Superior temporal gyrus (tissue), 1 donor: Measurements from ENCODE around the gene VAV1.
"Not testable (repeated sequence)": the region's sequence is repeated elsewhere in the genome, so short reads cannot be mapped to it uniquely, and the experiment has no call there.

Experiments
- DNase-seq: peaks from one replicate; pipeline ENCODE4 v3.0.0-alpha.2; 2016; ENCODE audit errors: extremely low spot score

Gene VAV1

GRCh38 chr19:6817179-6817578 lies 44.7 kb downstream of the VAV1 start:
- no peak for DNase-seq

DNA sequence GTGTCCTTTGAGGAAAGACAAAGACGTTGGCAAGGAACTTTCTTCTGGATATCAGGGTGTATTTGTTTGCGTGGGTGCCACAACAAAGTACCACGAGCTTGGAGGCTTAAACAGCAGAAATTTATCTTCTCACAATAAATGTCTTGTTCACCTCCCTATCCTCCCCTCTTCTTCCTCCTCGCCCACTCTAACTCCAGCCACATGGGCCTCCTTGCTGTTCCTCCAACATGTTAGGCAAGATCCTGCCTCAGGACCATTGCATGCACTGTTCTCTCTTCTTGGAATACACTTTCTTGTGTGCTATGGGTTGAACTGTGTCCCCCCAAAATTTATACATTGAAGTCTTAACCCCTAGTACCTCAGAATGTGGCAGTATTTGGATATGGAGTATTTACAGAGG lies 45.7 kb downstream of the VAV1 start:
- no peak for DNase-seq

GRCh38 chr19:6819323-6819722 lies 46.8 kb downstream of the VAV1 start:
- no peak for DNase-seq

GRCh38 chr19:6820237-6820636 lies 47.7 kb downstream of the VAV1 start:
- DNase-seq: no peak

DNA sequence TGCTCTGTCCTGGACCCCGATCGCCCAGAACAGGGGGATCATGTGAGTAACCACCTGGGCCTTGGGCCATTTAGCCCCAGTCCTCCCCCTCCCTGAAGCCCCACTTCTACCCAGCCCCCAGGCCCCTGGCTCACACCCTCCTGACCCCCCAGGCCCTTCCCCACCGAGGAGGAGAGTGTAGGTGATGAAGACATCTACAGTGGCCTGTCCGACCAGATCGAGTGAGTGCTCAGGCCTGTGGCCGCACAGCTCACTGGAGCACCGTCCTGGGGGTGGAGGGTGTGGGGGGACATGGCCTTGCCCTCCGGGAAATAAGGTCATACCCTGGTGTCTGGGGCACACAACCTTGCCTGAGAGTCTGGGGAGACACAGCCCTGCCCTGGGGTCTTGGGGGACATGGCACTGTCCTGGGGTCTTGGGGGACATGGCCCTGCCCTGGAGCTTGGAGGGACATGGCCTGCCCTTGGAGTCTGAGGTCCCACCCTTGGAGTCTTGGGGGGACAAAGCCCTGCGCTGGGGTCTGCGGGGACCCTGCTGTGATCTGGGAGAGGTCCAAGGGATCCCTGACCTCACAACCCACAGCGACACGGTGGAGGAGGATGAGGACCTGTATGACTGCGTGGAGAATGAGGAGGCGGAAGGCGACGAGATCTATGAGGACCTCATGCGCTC lies 49.3 kb downstream of the VAV1 start:
- no peak for DNase-seq

GRCh38 chr19:6822311-6822670 lies 49.8 kb downstream of the VAV1 start:
- DNase-seq: no peak

GRCh38 chr19:6825076-6825774 lies 52.7 kb downstream of the VAV1 start:
- no peak for DNase-seq

- DNase-seq: no peak
Observed at GRCh38 chr19:6826281-6826920, 53.9 kb downstream of the VAV1 start.

- DNase-seq: no peak
Observed at GRCh38 chr19:6828306-6828697, 55.8 kb downstream of the VAV1 start.

DNA sequence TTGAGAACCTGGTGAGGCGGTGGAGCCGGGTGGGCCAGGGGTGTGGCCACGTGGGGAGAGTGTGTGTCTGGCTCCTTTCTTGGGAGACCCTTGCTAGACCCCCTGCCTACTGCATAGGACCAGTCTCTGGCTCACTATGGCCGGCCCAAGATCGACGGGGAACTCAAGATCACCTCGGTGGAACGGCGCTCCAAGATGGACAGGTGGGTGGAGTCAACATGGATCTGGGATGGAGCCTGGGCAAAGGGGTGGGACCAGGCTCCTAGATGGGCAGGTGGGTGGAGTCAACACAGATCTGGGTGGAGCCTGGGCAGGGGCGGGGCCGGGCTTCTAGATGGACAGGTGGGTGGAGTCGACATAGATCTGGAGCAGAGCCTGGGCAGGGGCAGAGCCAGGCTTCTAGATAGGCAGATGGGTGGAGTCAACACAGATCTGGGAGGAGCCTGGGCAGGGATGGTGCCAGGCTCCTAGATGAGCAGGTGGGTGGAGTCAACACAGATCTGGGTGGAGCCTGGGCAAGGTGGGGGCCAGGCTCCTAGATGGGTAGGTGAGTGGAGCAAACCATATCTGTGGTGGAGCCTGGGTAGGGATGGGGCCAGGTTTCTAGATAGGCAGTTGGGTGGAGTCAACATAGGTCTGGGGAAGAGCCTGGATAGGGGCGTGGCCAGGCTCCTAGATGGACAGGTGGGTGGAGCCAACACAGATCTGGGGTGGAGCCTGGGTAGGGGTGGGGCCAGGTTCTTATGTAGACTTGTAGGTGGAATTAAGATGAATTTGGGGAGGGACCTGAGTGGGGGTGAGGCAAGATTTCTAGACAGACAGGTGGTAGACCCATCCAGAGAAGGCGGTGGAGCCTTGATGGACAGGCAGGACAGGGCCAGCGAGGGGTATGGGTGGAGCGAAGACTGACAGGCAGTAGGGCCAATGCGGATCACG lies 56.5 kb downstream of the VAV1 start:
- no peak for DNase-seq

DNA sequence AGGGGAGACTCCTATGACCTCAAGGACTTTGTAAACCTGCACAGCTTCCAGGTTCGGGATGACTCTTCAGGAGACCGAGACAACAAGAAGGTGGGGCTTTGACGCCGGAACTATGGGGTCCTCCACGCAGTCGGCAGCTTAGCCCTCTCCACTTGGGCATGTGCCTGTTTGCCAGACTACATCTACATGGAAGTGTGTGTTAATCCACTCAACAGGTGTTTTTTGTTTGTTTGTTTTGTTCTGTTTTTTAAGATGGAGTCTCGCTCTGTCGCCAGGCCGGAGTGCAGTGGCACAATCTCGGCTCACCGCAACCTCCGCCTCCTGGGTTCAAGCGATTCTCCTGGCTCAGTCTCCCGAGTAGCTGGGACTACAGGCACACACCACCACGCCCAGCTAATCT lies 57.3 kb downstream of the VAV1 start:
- not testable (repeated sequence) for DNase-seq

DNA sequence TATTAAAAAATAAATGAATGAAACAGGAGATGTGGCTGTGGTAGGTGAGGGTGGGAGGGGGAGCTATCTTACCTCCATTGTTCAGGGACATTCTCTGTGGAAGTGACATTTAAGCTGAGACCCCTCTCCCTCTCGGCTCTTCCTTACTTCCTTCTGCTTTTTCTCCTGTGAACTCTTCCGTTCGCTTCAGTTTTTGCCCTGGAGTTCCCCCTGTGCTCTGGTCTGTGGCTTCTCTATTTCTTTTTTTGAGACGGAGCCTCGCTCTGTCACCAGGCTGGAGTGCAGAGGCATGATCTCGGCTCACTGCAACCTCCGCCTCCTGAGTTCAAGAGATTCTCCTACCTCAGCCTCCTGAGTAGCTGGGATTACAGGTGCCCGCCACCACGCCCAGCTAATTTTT lies 58.6 kb downstream of the VAV1 start:
- DNase-seq: peak; percentile 7

- DNase-seq: no peak
Observed at GRCh38 chr19:6832412-6832811, 59.9 kb downstream of the VAV1 start.

DNA sequence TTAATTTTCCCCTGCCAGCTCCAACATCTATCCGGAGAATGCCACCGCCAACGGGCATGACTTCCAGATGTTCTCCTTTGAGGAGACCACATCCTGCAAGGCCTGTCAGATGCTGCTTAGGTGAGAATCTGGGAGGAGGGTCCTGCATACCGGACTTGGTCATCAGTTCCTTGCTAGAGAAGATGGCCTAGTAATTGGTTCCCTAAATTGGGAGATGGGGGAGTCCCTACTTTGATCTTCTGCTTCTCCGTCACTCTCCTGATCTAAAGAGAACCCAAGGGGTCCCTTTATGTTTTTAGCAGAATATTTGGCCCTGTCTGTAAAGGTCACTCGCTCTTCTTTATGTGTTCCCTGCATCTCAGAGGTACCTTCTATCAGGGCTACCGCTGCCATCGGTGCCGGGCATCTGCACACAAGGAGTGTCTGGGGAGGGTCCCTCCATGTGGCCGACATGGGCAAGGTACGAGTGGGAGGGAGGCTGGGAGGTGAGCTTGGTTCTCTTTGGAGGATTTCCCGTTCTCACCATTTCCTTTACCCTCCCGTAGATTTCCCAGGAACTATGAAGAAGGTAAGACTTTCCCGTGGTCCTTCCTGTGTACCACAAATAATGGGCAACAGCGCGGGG lies 60.8 kb downstream of the VAV1 start:
- no peak for DNase-seq

DNA sequence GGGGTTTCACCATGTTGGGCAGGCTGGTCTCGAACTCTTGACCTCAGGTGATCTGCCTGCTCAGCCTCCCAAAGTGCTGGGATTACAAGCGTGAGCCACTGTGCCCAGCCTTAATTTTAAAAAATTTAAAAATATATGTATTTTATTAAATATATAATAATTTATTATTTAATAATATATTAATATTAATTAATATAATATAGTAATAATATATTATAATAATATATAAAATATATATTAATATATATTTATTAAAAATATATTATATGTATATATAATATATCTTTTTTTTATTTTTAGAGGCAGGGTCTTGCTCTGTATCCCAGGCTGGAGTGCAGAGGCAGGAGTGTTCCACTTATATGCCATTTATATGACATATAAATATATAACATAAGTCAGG lies 61.9 kb downstream of the VAV1 start:
- no peak for DNase-seq

DNA sequence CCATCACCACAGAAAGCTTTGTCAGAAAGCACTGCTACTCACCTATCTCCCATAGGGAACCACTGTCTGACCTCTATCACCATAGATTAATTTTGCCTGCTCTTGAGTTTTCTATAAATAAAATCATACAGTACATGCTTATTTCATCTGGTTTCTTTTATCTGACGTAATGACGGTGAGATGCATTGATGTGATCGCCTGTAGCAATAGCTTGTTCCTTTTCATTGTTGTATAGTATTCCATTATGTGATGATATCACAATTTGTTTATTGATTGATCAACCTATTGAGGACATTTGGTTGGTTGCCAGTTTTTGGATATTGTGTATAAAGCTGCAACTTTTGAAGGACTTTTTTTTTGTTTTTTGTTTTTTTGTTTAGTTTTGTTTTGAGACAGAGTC lies 63.0 kb downstream of the VAV1 start:
- DNase-seq: no peak

DNA sequence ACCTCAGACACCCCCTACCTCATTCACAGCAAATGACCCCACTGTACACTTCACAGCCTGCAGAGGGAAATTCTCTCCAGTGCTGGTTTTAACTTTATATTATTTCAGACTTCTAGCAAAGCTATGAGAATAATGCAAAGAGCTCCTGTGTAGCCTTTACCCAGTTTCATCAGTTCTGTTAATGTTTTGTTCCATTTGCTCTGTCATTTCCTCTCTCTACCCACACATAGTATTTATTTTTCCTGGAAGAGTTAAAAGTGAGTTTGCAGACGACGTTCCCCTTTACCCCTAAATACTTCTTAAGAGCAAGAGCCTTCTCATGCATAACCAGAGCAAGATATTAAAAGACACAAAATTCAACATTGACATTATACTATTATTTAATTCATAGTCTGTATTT lies 65.0 kb downstream of the VAV1 start:
- no peak for DNase-seq

DNA sequence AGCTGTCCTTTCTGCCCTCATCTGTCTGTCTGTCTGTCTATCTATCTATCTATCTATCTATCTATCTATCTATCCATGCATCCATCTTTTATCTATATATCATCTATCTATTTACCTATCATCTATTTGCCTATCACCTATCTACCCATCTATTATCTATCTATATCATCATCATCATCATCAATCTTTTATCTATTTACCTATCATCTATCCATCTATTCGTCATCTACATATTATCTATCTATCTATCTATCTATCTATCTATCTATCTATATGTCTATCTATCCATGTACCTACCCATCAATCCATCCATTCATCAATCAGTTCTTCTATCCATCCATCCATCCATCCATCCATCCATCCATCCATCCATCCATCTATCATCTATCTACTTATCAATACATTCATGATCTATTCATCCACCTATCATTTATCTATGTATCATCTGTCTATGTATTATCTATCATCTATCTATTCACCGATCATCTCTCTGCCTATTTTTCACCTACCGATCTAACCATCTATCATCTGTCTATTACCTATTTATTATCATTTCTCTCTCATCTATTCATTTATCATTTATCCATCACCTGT lies 65.7 kb downstream of the VAV1 start:
- no peak for DNase-seq

DNA sequence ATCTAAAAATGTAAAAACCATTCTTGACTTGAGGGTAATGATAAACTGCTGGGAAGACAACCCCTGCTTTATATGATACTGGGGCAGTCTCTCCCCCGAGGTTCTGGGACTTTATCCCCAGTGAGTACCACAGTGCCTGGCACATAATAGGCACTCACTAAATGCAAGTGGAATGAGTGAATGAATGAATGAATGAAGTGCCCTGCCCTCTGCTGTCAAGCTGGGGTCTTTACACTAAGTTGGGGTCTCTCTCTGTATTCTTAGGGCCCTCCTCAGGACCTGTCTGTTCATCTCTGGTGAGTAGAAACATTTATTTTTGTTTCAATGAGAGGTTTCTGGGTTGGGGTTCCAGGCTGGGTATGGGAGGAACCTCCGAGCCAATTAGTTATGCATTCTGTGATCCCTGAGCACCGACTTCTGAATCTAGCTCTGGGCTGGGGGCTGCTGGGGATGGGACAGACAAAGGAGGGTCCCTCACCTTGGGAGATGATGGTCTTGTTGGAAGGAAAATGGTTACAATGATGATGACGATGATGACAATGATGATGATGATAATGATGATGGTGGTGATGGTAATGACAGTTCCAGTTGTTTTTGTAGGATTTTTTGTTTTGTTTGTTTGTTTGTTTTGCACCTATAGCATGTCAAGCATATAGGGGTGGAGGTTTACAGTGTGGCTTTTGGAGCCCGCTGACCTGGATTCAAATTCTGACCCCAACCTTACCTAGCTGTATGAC lies 70.5 kb downstream of the VAV1 start:
- DNase-seq: no peak

- no peak for DNase-seq
Observed at GRCh38 chr19:6847828-6848200, 75.3 kb downstream of the VAV1 start.

GRCh38 chr19:6848986-6849385 lies 76.5 kb downstream of the VAV1 start:
- DNase-seq: no peak
